MM.1S (cell line): ENCODE measurements around the gene TAAR9.

Experiments
- DNase-seq: peaks from one replicate; pipeline ENCODE4 v3.0.0-alpha.2; 2015
- H2AFZ ChIP-seq: fragments of 300-600 bp; sonication (generic); 2 replicates; pipeline ENCODE4 v1.6.0; 2016; ENCODE audit warnings: antibody characterized with exemption, low read length
- H3F3A ChIP-seq: fragments of 300-600 bp; sonication (generic); 2 replicates; pipeline ENCODE4 v1.6.1; 2016; ENCODE audit warnings: mild to moderate bottlenecking, antibody characterized with exemption, low read length, moderate library complexity, mixed read lengths; ENCODE audit not compliant: insufficient read depth
- H3K27ac ChIP-seq: fragments of 300-600 bp; sonication (generic); 2 replicates; pipeline ENCODE4 v1.5.1; 2016; ENCODE audit warnings: mild to moderate bottlenecking, low read length
- H3K27me3 ChIP-seq: fragments of 300-600 bp; sonication (generic); replicated peaks from 2 replicates; pipeline ENCODE4 v1.6.0; 2016; ENCODE audit warnings: low read length; ENCODE audit not compliant: insufficient read depth
- H3K36me3 ChIP-seq: fragments of 300-600 bp; sonication (generic); replicated peaks from 2 replicates; pipeline ENCODE4 v1.6.1; 2016; ENCODE audit warnings: mild to moderate bottlenecking, low read length, mixed read lengths; ENCODE audit not compliant: insufficient read depth
- H3K4me1 ChIP-seq: fragments of 300-600 bp; sonication (generic); 2 replicates; pipeline ENCODE4 v1.6.1; 2016; ENCODE audit warnings: low read length, mixed read lengths
- H3K4me2 ChIP-seq: fragments of 300-600 bp; sonication (generic); 2 replicates; pipeline ENCODE4 v1.6.0; 2016; ENCODE audit warnings: low read depth, low read length
- H3K4me3 ChIP-seq: fragments of 300-600 bp; sonication (generic); 2 replicates; pipeline ENCODE4 v1.5.1; 2016; ENCODE audit warnings: low read length, mixed read lengths
- H3K79me2 ChIP-seq: fragments of 300-600 bp; sonication (generic); 2 replicates; pipeline ENCODE4 v1.6.1; 2016; ENCODE audit warnings: mixed run types, low read length, mixed read lengths
- H3K9ac ChIP-seq: fragments of 300-600 bp; sonication (generic); 2 replicates; pipeline ENCODE4 v1.6.1; 2016; ENCODE audit warnings: low read length, mixed read lengths
- H3K9me2 ChIP-seq: fragments of 300-600 bp; sonication (generic); replicated peaks from 2 replicates; pipeline ENCODE4 v1.6.1; 2016; ENCODE audit warnings: mild to moderate bottlenecking, low read length, mixed read lengths; ENCODE audit not compliant: insufficient read depth
- H3K9me3 ChIP-seq: fragments of 300-600 bp; sonication (generic); replicated peaks from 2 replicates; pipeline ENCODE4 v1.6.1; 2016; ENCODE audit warnings: mild to moderate bottlenecking, low read length, mixed read lengths; ENCODE audit not compliant: insufficient read depth
- H4K20me1 ChIP-seq: fragments of 300-600 bp; sonication (generic); 2 replicates; pipeline ENCODE4 v1.6.1; 2016; ENCODE audit warnings: mild to moderate bottlenecking, low read length, moderate library complexity, mixed read lengths; ENCODE audit not compliant: insufficient read depth
- EZH2 ChIP-seq: fragments of 300-600 bp; sonication (generic); optimal IDR thresholded peaks from 2 replicates; pipeline ENCODE3; 2017; ENCODE audit warnings: low read depth, mild to moderate bottlenecking, antibody characterized with exemption, low read length, mixed read lengths
- EZH2phosphoT487 ChIP-seq: fragments of 300-600 bp; sonication (generic); IDR thresholded peaks from 2 replicates; pipeline ENCODE4 v1.6.1; 2018; ENCODE audit warnings: antibody characterized with exemption, low read length
- TF ChIP-seq, protein P1 (sequence below): fragments of 300-600 bp; sonication (generic); IDR thresholded peaks from 2 replicates; pipeline ENCODE4 v1.5.1; 2016; ENCODE audit warnings: antibody characterized with exemption, low read length, mixed read lengths

The TAAR9 gene

DNA sequence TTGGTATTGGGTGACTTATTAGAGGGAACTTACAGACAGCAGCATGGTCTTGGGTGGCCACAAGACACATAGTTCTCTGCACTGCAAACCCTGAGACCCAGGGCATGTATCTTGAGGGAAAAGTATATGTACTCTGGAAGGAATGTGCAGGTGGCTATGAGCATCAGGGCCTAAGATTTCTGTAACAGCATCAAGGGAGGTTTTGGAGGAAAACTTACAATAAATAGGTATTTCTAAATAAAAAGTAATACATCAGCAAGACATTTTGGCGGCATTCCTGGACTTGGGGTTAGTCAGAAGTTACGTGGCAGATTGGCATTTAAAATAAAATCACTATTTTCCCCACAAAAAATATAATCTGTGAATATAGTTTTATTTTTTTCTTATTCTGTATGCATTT is 17.1 kb upstream of the TAAR9 start:
- H3K9me2 ChIP-seq: no peaks in the 10 kb centered on the region
- H3K27ac ChIP-seq: no peak overlapping the region
- no peaks in the 10 kb centered on the region for H4K20me1 ChIP-seq
- no peak for DNase-seq
- H3K79me2 ChIP-seq: no peaks in the 10 kb centered on the region
- H3K4me3 ChIP-seq: no peak overlapping the region
- no peaks in the 10 kb centered on the region for H3F3A ChIP-seq
- H2AFZ ChIP-seq: no peak overlapping the region
- no peaks in the 10 kb centered on the region for H3K36me3 ChIP-seq
- no peaks in the 10 kb centered on the region for H3K4me1 ChIP-seq
- H3K9me3 ChIP-seq: no peaks in the 10 kb centered on the region
- TF ChIP-seq, protein P1, sequence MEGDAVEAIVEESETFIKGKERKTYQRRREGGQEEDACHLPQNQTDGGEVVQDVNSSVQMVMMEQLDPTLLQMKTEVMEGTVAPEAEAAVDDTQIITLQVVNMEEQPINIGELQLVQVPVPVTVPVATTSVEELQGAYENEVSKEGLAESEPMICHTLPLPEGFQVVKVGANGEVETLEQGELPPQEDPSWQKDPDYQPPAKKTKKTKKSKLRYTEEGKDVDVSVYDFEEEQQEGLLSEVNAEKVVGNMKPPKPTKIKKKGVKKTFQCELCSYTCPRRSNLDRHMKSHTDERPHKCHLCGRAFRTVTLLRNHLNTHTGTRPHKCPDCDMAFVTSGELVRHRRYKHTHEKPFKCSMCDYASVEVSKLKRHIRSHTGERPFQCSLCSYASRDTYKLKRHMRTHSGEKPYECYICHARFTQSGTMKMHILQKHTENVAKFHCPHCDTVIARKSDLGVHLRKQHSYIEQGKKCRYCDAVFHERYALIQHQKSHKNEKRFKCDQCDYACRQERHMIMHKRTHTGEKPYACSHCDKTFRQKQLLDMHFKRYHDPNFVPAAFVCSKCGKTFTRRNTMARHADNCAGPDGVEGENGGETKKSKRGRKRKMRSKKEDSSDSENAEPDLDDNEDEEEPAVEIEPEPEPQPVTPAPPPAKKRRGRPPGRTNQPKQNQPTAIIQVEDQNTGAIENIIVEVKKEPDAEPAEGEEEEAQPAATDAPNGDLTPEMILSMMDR: no peak
- no peak for TF ChIP-seq EZH2
- TF ChIP-seq EZH2phosphoT487: no peak
- no peaks in the 10 kb centered on the region for H3K27me3 ChIP-seq
- H3K4me2 ChIP-seq: no peak overlapping the region
- no peak overlapping the region for H3K9ac ChIP-seq

DNA sequence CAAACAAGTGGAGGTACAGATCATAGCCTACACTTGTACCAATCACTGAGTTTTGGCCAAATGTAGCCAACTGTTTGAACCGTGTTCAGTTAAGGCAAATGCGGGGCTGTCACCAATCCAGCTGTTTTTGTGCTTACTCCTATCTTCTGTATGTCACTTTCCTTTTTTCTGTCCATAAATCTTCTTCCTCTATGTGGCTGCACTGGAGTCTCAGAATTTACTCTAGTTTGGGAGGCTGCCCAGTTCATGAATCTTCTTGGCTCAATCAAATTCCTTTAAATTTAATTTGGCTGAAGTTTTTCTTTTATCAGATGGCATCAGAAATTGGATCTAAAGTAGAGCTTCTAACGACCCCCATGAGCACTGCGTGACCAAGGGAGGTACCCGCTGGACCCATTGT is 13.4 kb upstream of the TAAR9 start:
- no peak for DNase-seq
- no peaks in the 10 kb centered on the region for H3F3A ChIP-seq
- H3K79me2 ChIP-seq: no peaks in the 10 kb centered on the region
- no peak overlapping the region for H3K4me3 ChIP-seq
- no peak overlapping the region for H3K27ac ChIP-seq
- no peak overlapping the region for H2AFZ ChIP-seq
- H3K36me3 ChIP-seq: no peaks in the 10 kb centered on the region
- no peak overlapping the region for H3K9ac ChIP-seq
- TF ChIP-seq, protein P1: no peak
- TF ChIP-seq EZH2 (no peak), EZH2phosphoT487 (no peak)
- H3K27me3 ChIP-seq: no peaks in the 10 kb centered on the region
- H3K9me2 ChIP-seq: no peaks in the 10 kb centered on the region
- no peaks in the 10 kb centered on the region for H4K20me1 ChIP-seq
- H3K4me2 ChIP-seq: no peak overlapping the region
- H3K4me1 ChIP-seq: no peaks in the 10 kb centered on the region
- H3K9me3 ChIP-seq: no peaks in the 10 kb centered on the region

DNA sequence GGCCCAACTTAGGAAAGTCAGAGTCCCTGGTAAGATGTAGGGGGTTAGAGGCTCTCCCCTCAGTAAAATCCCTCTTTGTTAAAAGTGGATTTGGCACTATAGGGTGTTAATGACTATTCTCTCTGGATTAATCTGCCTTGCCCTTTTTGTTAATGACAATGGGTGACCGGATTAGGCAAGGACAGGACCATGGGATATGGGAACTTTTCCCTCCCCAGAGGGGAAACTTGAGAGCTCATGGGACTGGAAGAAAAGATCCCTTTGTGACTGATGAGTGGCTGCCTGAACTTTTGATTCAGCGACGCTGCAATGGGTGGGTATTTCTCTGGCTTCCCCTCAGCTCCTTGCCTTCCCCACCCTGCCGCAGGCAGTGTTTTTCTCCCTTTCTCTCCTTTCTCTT is 12.2 kb upstream of the TAAR9 start:
- DNase-seq: no peak
- H3K4me1 ChIP-seq: no peaks in the 10 kb centered on the region
- H3K79me2 ChIP-seq: no peaks in the 10 kb centered on the region
- no peaks in the 10 kb centered on the region for H3F3A ChIP-seq
- H3K36me3 ChIP-seq: no peaks in the 10 kb centered on the region
- no peaks in the 10 kb centered on the region for H4K20me1 ChIP-seq
- TF ChIP-seq EZH2phosphoT487 (no peak), EZH2 (no peak)
- TF ChIP-seq, protein P1: no peak
- H3K4me3 ChIP-seq: no peak overlapping the region
- no peak overlapping the region for H3K4me2 ChIP-seq
- no peak overlapping the region for H3K27ac ChIP-seq
- no peak overlapping the region for H2AFZ ChIP-seq
- H3K27me3 ChIP-seq: no peaks in the 10 kb centered on the region
- no peaks in the 10 kb centered on the region for H3K9me3 ChIP-seq
- no peaks in the 10 kb centered on the region for H3K9me2 ChIP-seq
- H3K9ac ChIP-seq: no peak overlapping the region
